Measurements from ENCODE around the gene C1orf87. TPM values are rescaled to one million over a fixed set of nuclear protein-coding genes. Genes with fewer than 3 reads are reported as not detected.

The C1orf87 gene
- total RNA-seq, 1 experiment from 2014 or later: 0.33 TPM

DNA sequence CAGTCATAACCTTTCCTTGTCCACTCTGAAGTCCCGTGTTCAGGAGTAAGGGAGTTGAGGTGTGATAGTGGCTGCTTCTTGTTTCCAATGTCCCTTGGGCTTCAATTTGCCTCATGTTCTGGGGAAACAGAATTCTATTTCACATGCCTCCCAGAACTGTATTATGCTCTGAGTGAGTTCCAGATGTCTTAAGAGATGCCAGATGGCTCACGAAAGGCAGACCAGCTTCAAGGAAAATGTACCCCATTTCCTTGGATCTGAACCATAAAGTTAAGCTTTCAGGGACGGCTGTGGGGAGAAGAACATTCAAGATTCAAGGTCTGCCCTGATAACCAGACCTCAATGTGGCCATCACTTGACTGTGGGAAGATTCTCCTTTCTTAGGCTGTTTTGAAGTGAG, 42.4 kb downstream of the C1orf87 start:
- H3K56ac ChIP-seq (ENCODE audit: insufficient read length, low read depth, low read length): no peak overlapping the region
- TF ChIP-seq, protein P1, sequence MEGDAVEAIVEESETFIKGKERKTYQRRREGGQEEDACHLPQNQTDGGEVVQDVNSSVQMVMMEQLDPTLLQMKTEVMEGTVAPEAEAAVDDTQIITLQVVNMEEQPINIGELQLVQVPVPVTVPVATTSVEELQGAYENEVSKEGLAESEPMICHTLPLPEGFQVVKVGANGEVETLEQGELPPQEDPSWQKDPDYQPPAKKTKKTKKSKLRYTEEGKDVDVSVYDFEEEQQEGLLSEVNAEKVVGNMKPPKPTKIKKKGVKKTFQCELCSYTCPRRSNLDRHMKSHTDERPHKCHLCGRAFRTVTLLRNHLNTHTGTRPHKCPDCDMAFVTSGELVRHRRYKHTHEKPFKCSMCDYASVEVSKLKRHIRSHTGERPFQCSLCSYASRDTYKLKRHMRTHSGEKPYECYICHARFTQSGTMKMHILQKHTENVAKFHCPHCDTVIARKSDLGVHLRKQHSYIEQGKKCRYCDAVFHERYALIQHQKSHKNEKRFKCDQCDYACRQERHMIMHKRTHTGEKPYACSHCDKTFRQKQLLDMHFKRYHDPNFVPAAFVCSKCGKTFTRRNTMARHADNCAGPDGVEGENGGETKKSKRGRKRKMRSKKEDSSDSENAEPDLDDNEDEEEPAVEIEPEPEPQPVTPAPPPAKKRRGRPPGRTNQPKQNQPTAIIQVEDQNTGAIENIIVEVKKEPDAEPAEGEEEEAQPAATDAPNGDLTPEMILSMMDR (conservative IDR thresholded peaks at IDR 0.05): no peak
- no peak overlapping the region for H3K4me3 Mint-ChIP-seq
- H3K27me3 Mint-ChIP-seq (ENCODE audit: low read depth): no peaks in the 10 kb centered on the region
- H3K9me3 Mint-ChIP-seq: no peaks in the 10 kb centered on the region
- no peak overlapping the region for H3K18ac ChIP-seq (ENCODE audit: insufficient read length, low read depth, low read length)
- no peaks in the 10 kb centered on the region for H3K79me1 ChIP-seq (ENCODE audit: insufficient read depth, low read depth, low read length, poor library complexity, severe bottlenecking)
- H3K4me1 ChIP-seq (ENCODE audit: insufficient read depth, low read length): no peaks in the 10 kb centered on the region
- H2BK12ac ChIP-seq (ENCODE audit: insufficient read length, low read depth, low read length): no peak overlapping the region
- no peak overlapping the region for H3K27ac Mint-ChIP-seq
- DNase-seq: no peak
- no peaks in the 10 kb centered on the region for H3K23me2 ChIP-seq (ENCODE audit: insufficient read length, low read depth, low read length, poor library complexity, severe bottlenecking)
- no peak overlapping the region for H3K4me2 ChIP-seq (ENCODE audit: insufficient read depth, insufficient read length, low read length)
- no peaks in the 10 kb centered on the region for H4K20me1 ChIP-seq (ENCODE audit: control insufficient read depth, insufficient read depth, insufficient read length)
- no CpG with 5 or more reads among the region's 3 CpGs for WGBS (ENCODE audit: extremely low coverage, insufficient read length, low lambda C conversion rate)
- H3K4me1 Mint-ChIP-seq: peaks cover 0 to 5% of the 10 kb centered on the region in 2 experiments; a peak in 2 of 4 replicates
- H3K27ac ChIP-seq (ENCODE audit: insufficient read length, low read depth, low read length): no peak overlapping the region
- no peak overlapping the region for H3K9ac ChIP-seq (ENCODE audit: extremely low read depth, insufficient read length, low read length)
- no peaks in the 10 kb centered on the region for H3K9me3 ChIP-seq (ENCODE audit: control insufficient read depth, low read depth, low read length)
- no peak overlapping the region for H3K4ac ChIP-seq (ENCODE audit: low read depth, low read length)
- H3K79me2 ChIP-seq (ENCODE audit: insufficient read depth, low read length): no peaks in the 10 kb centered on the region
- H3T11ph ChIP-seq (ENCODE audit: low read length): no peak overlapping the region
- H4K91ac ChIP-seq (ENCODE audit: insufficient read length, low read depth, low read length): no peak overlapping the region
- H4K5ac ChIP-seq (ENCODE audit: insufficient read length, low read depth, low read length): no peak overlapping the region
- no peak overlapping the region for H3K23ac ChIP-seq (ENCODE audit: insufficient read length, low read depth, low read length)
- H3K14ac ChIP-seq (ENCODE audit: insufficient read depth, low read length): no peak overlapping the region
- no peak overlapping the region for H2BK5ac ChIP-seq (ENCODE audit: insufficient read length, low read length)
- H2BK20ac ChIP-seq (ENCODE audit: low read depth, low read length, poor library complexity, severe bottlenecking): no peak overlapping the region
- H3K36me3 Mint-ChIP-seq (ENCODE audit: insufficient read depth in 1 of 3, low read depth in 3 of 3): no peaks in the 10 kb centered on the region
- H4K8ac ChIP-seq (replicated peaks; ENCODE audit: insufficient read length, low read depth, low read length): no peak overlapping the region
- no peak overlapping the region for H2BK120ac ChIP-seq (ENCODE audit: low read depth, low read length, poor library complexity, severe bottlenecking)
- no peak overlapping the region for H2AFZ ChIP-seq (ENCODE audit: low read length)
- no peak overlapping the region for H2BK15ac ChIP-seq (ENCODE audit: low read depth, low read length)
- H3K27me3 ChIP-seq (ENCODE audit: insufficient read depth, low read length): no peaks in the 10 kb centered on the region
- H2AK5ac ChIP-seq (ENCODE audit: insufficient read length, low read length): no peak overlapping the region
